NCI-H1417 treated with DMSO at 0.1 percent for 48 hours (cell line): ENCODE results near the gene TPM1.
"Not testable (repeated sequence)": the region's sequence is repeated elsewhere in the genome, so short reads cannot be mapped to it uniquely, and the experiment has no call there.

ENCODE experiments used
- DNase-seq: peaks from one replicate; lab custom pipeline; 2025; lab: John Stamatoyannopoulos, UW

The TPM1 gene

GRCh38 chr15:63041974-63042876 is at the start of gene TPM1:
Gene TPM1 (plus strand): TSS chr15:63042747. CDS start chr15:63042830, 83 bp downstream.
- no peak for DNase-seq

- DNase-seq: no peak
Observed at GRCh38 chr15:62993066-62993465, 49.5 kb upstream of the TPM1 start.

- DNase-seq: not testable (repeated sequence)
Observed at GRCh38 chr15:62993632-62994031, 48.9 kb upstream of the TPM1 start.

- no peak for DNase-seq
Observed at GRCh38 chr15:62994439-62994838, 48.1 kb upstream of the TPM1 start.

GRCh38 chr15:62994975-62995681 is 47.4 kb upstream of the TPM1 start:
- no peak for DNase-seq

- no peak for DNase-seq
Observed at GRCh38 chr15:62997441-62997840, 45.1 kb upstream of the TPM1 start.

- DNase-seq: no peak
Observed at GRCh38 chr15:62998262-62998890, 44.2 kb upstream of the TPM1 start.

GRCh38 chr15:62999178-62999577 is 43.4 kb upstream of the TPM1 start:
- no peak for DNase-seq

GRCh38 chr15:62999923-63000561 is 42.5 kb upstream of the TPM1 start:
- no peak for DNase-seq

GRCh38 chr15:63000706-63001105 is 41.8 kb upstream of the TPM1 start:
- no peak for DNase-seq

GRCh38 chr15:63004211-63004610 is 38.3 kb upstream of the TPM1 start:
- no peak for DNase-seq

- DNase-seq: no peak
Observed at GRCh38 chr15:63006032-63006878, 36.3 kb upstream of the TPM1 start.

- no peak for DNase-seq
Observed at GRCh38 chr15:63008333-63009049, 34.1 kb upstream of the TPM1 start.

- no peak for DNase-seq
Observed at GRCh38 chr15:63010386-63010785, 32.2 kb upstream of the TPM1 start.

GRCh38 chr15:63010920-63011693 is 31.4 kb upstream of the TPM1 start:
- no peak for DNase-seq

- no peak for DNase-seq
Observed at GRCh38 chr15:63012444-63012843, 30.1 kb upstream of the TPM1 start.

- DNase-seq: no peak
Observed at GRCh38 chr15:63013052-63013808, 29.3 kb upstream of the TPM1 start.

GRCh38 chr15:63014578-63014977 is 28.0 kb upstream of the TPM1 start:
- no peak for DNase-seq

- no peak for DNase-seq
Observed at GRCh38 chr15:63015618-63016017, 26.9 kb upstream of the TPM1 start.
